Inferior parietal cortex (tissue), 1 donor: Measurements from ENCODE around the gene BEST3.
"Not testable (repeated sequence)": the region's sequence is repeated elsewhere in the genome, so short reads cannot be mapped to it uniquely, and the experiment has no call there.

Source experiments
- DNase-seq: peaks from one replicate; pipeline ENCODE4 v3.0.0-alpha.2; 2016; ENCODE audit errors: extremely low spot score

The BEST3 gene

GRCh38 chr12:69688021-69688420 lies 11.1 kb downstream of the BEST3 start:
- DNase-seq, result no peak

DNA sequence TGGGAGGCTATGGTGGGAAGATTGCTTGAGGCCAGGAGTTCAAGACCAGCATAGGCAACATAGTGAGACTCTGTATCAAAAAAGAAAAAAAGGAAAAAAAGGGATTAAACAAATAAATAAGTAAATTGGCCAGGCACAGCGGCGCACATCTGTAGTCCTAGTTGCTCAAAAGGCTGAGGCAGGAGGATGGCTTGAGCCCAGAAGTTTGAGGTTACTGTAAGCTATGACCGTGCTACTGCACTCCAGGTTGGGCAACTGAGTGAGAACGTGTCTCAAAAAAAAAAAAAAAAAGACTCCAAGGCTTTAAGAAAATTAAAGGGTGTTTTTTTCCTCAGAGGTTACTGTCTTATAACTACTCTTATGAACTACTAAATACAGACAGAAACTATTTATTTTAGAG lies 11.7 kb downstream of the BEST3 start:
- no peak for DNase-seq

DNA sequence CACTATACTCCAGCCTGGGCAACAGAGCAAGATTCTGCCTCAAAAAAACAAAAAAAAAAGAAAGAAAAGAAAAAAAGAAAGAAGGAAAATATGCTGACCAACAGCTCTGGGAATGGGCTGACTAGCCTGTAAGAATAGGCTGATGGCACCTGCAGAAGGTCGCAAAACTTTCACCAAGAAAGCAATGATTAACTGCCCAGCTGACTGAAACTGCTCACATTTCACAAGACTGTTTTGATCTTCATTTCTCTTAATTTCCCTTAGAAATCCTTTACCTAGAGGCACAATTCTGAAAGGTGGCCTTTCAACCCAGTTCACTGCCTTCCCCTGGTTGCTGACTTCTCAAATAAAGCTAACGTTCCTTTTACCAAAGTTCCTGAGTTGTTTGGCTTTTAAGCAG lies 12.4 kb downstream of the BEST3 start:
- DNase-seq, result no peak

- DNase-seq, result no peak
These were observed 13.3 kb downstream of the BEST3 start for GRCh38 chr12:69685810-69686209.

DNA sequence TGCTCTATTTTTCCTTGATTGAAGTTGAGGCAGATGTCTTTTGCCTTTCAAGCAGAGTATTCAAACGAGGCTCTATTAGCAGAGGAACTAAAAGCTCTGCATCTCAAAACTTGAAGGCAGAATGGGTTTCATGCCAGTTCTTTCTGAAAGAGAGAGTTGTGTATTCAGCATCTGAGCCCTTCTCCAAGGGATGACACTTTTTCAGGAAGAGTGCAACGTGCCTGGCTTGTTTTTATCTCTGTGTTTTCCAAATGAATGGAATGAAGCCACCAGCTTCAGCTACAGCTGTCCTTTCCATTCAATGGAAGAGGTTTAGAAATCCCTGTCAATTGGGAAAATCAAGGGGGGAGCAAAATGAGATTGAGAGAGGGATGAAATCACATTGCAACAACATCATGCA lies 14.6 kb downstream of the BEST3 start:
- peak; percentile 43 for DNase-seq

DNA sequence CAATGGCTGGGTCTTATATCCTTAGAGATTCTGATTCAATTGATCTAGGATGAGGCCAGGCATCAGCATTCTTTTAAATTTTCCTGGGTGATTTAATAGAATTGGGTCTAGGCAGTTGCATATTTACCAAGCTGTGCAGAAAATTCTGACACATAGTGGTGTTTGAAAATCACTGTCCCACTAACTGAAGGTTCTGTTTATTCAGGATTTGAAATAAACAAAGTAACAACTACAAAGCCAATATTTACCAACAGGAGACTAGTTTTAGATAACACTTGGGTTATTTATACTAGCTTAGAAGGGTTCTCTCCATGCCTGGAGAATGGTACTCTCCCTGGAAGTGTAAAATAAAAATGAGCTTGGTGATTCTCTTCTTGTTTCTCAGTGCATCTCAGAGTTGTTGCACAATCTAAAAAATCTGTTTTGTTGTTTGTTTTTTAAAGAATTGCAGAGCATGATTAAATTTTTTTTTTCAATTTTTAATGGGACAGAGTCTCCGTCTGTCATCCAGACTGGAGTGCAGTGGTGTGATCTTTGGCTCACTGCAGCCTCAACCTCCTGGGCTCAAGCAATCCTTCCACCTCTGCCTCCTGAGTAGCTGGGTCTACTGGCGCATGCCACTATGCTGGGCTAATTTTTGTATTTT lies 16.9 kb downstream of the BEST3 start:
- DNase-seq, result no peak

GRCh38 chr12:69679119-69679518 lies 20.0 kb downstream of the BEST3 start:
- DNase-seq, result no peak

- DNase-seq, result no peak
These were observed 22.7 kb downstream of the BEST3 start for GRCh38 chr12:69676257-69677012.

- no peak for DNase-seq
These were observed 26.9 kb downstream of the BEST3 start for GRCh38 chr12:69672195-69672594.

DNA sequence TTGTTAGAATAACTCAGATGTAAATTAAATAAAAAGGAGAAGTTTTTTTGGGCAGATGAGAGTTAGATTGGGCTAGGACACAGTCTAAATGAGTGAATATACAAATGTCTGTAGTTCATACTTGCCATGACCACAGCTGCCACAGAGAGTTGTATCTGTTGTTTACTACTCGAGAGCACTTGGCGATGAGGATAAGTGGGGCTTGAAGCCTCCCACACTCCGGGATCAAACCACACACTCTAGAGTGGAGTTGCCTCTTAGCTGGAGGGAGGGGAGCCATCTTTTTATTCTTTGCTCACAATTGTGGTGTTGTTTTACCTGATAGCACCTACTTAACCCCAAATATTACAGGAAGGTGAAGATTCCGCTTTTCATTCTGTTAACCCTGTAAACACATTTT lies 27.5 kb downstream of the BEST3 start:
- no peak for DNase-seq

- no peak for DNase-seq
These were observed 32.3 kb downstream of the BEST3 start for GRCh38 chr12:69666798-69667197.

- DNase-seq, result not testable (repeated sequence)
These were observed 34.1 kb downstream of the BEST3 start for GRCh38 chr12:69664930-69665377.

DNA sequence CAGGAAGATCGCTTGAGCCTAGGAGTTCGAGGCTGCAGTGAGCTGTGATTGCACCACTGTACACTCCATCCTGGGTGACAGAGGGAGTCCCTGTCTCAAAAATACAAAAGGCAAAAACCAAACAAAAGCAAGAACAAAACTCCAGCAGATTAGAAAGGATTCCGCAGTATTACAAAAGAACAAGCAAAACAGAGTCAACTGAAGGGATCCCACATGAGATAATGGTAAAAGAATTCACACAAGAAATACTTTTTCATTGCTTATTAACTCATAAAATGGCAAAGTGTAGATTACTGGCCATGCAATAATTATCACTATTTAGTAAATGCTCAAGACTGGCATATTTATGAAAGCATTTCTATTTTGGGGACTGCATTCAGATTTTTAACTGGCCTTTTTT lies 35.4 kb downstream of the BEST3 start:
- DNase-seq, result no peak

DNA sequence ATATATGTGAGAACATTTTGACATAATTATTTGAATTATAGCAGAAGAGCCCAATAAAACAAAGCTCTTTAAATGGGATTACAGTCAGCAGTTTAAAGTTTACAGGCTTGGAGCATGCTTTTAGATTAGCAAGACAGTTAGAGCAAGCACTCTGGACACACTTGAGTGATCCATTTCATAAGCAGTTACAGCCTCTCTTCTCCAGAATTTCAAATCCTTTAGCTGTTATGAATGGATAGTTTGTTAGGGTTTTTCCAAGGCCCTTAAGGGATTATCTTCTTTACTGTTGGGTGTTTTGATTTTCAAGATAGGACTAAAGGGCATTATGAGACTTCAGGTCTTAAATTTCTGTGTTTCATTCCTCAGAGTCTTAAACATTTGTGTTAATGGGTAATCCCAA lies 36.3 kb downstream of the BEST3 start:
- DNase-seq, result no peak

DNA sequence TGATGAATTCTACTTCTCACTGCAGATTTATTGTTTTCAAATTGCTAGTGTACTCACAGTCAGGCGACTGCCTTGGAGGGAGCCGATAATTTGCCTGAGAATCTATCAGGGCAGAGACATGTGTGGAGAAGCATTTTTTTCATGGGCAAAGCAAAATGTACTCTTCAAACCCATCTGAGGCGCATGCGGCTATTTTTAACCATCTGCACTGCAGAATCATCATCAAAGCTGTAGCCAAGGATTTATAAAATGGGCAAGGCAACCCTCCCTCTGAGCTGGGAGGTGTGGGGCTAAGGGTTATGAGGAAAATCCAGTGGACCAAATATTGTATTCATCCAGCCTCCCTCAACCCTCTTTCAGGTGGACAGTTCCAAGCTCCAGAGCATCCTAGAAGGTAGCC lies 37.7 kb downstream of the BEST3 start:
- no peak for DNase-seq

DNA sequence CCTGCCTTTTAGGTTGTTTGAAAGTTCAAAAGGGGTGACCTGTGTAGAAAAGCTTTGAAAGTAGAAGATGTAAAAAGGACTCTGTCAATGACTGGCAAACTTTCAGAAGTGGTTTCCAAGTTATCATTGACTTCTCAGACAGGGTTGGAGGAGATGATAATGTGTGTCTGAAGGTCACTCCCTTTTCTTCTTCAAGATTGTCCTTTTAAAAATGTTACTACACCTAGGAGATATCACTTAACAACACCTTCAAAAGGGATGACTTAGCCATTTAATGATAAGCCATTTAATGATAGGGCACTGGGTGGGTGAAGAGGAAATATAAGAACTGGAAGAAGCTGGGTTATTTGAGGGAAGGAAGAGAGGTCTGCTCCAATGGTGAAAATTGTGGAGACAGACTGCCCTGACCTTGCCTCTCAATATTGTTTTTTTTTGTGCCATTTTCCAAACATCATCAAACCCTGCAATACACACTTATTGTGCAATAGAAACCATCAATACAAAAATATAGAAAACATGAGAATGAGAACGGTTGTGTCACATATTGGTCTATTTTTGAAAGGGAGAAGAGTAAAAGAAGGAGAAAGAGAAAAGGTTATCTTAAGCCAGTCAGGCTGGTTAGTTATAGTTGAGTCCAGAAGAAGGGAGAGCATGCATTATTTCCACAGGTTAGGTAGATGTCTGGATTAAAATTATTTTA lies 38.8 kb downstream of the BEST3 start:
- no peak for DNase-seq

- no peak for DNase-seq
These were observed 40.9 kb downstream of the BEST3 start for GRCh38 chr12:69658203-69658602.

GRCh38 chr12:69657376-69658137 lies 41.5 kb downstream of the BEST3 start:
- no peak for DNase-seq

DNA sequence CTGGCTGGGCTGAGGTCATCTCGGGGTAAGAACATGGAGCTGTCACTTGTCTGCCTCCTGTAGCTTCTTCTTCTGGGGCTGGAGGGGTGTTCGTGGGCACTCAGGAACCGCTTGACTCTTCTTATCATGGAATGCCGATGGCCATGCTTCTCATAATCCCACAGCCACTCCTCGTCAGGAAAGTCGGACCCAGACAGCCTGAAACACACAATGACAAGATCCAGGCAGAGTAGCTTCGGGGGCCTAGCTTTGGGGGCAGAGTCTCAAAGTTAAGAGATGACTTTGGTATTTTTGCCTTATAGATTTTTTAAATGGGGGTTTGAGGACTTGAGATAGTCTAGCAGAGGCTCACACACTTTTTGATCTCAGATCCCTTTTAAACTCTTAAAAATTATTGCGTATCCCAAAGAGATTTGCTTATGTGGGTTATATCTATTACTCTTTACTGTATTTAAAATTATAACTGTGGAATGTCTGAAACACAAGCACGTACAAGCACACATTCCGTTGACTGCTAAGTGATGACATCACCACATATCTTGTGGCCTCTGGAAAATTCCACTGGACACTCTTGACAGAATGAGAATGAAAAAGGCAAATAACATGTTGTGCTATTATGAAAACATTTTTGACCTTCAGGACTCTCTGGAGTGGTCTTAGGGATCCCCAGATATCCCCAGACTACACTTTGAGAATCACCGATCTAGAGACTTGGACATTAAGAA lies 43.3 kb downstream of the BEST3 start:
- DNase-seq, result no peak

- DNase-seq, result no peak
These were observed 45.4 kb downstream of the BEST3 start for GRCh38 chr12:69653703-69654102.

- DNase-seq, result no peak
These were observed 47.2 kb downstream of the BEST3 start for GRCh38 chr12:69651922-69652321.
